ENCODE measurements around the gene TMEM134.

TMEM134 gene

GRCh38 chr11:67420646-67421429 is 48.2 kb downstream of the TMEM134 start:
- peak; percentile 99 for DNase-seq

GRCh38 chr11:67420147-67420645 is 48.9 kb downstream of the TMEM134 start:
- no peak for DNase-seq

GRCh38 chr11:67419325-67420049 is 49.6 kb downstream of the TMEM134 start:
- no peak for DNase-seq

GRCh38 chr11:67418476-67419281 is 50.4 kb downstream of the TMEM134 start:
- no peak for DNase-seq

GRCh38 chr11:67417425-67417824 is 51.6 kb downstream of the TMEM134 start:
- DNase-seq, result no peak

GRCh38 chr11:67416416-67417335 is 52.4 kb downstream of the TMEM134 start:
- DNase-seq, result peak; percentile 65

- DNase-seq, result no peak
Measured at GRCh38 chr11:67415501-67416304, 53.3 kb downstream of the TMEM134 start, which contains the start of gene CARNS1. Gene CARNS1 (plus strand): TSS chr11:67415678. CDS start chr11:67416200, 522 bp downstream.

GRCh38 chr11:67413266-67413849 is 55.7 kb downstream of the TMEM134 start:
- no peak for DNase-seq

GRCh38 chr11:67412495-67413179 is 56.4 kb downstream of the TMEM134 start:
- DNase-seq, result no peak

GRCh38 chr11:67411785-67412152 is 57.3 kb downstream of the TMEM134 start:
- DNase-seq, result no peak

Measured in activated CD4-positive, alpha-beta T cell treated with anti-CD3 and anti-CD28 coated beads for 48 hours (primary cell).